H9 (cell line): ENCODE data around the gene PCNX2. TPM values are rescaled to one million over a fixed set of nuclear protein-coding genes. Genes with fewer than 3 reads are reported as not detected.

Experiments used
- DNase-seq: peaks from one replicate; pipeline ENCODE4 v3.0.0-alpha.2; 2017
- H2AFZ ChIP-seq: one replicate; pipeline ENCODE4 v1.6.1; 2013; ENCODE audit warnings: mild to moderate bottlenecking, low read length, control low read depth, moderate library complexity
- H2AK5ac ChIP-seq: 2 replicates; pipeline ENCODE4 v1.6.1; 2013; ENCODE audit warnings: low read length, control low read depth, mixed read lengths; ENCODE audit not compliant: insufficient read length
- H2BK120ac ChIP-seq: one replicate; pipeline ENCODE4 v1.6.1; 2013; ENCODE audit warnings: low read depth, mild to moderate bottlenecking, low read length, control low read depth, inconsistent platforms; ENCODE audit not compliant: poor library complexity, severe bottlenecking
- H2BK12ac ChIP-seq: 2 replicates; pipeline ENCODE4 v1.6.1; 2013; ENCODE audit warnings: low read length, control low read depth, mixed read lengths, low read depth; ENCODE audit not compliant: insufficient read length
- H2BK15ac ChIP-seq: 2 replicates; pipeline ENCODE4 v1.6.1; 2013; ENCODE audit warnings: low read depth, low read length, control low read depth
- H2BK20ac ChIP-seq: one replicate; pipeline ENCODE4 v1.6.1; 2013; ENCODE audit warnings: low read depth, mild to moderate bottlenecking, low read length, control low read depth, inconsistent platforms; ENCODE audit not compliant: poor library complexity, severe bottlenecking
- H2BK5ac ChIP-seq: 2 replicates; pipeline ENCODE4 v1.6.1; 2013; ENCODE audit warnings: low read length, control low read depth, mixed read lengths; ENCODE audit not compliant: insufficient read length
- H3K14ac ChIP-seq: 2 replicates; pipeline ENCODE4 v1.6.1; 2013; ENCODE audit warnings: low read length, control low read depth; ENCODE audit not compliant: insufficient read depth
- H3K18ac ChIP-seq: 2 replicates; pipeline ENCODE4 v1.6.1; 2013; ENCODE audit warnings: low read depth, mild to moderate bottlenecking, mixed read lengths, low read length, control low read depth; ENCODE audit not compliant: insufficient read length
- H3K23ac ChIP-seq: 2 replicates; pipeline ENCODE4 v1.6.1; 2013; ENCODE audit warnings: low read length, control low read depth, mixed read lengths, low read depth; ENCODE audit not compliant: insufficient read length
- H3K23me2 ChIP-seq: 2 replicates; pipeline ENCODE4 v1.6.1; 2013; ENCODE audit warnings: low read depth, mild to moderate bottlenecking, mixed read lengths, low read length, control low read depth; ENCODE audit not compliant: insufficient read length, poor library complexity, severe bottlenecking
- H3K27ac ChIP-seq: 2 replicates; pipeline ENCODE4 v1.5.1; 2013; ENCODE audit warnings: low read length, control low read depth, mixed read lengths, low read depth; ENCODE audit not compliant: insufficient read length
- H3K27me3 ChIP-seq: 2 replicates; pipeline ENCODE4 v1.6.1; 2013; ENCODE audit warnings: low read length, control low read depth, inconsistent platforms; ENCODE audit not compliant: insufficient read depth
- H3K4ac ChIP-seq: 2 replicates; pipeline ENCODE4 v1.6.1; 2013; ENCODE audit warnings: low read depth, mild to moderate bottlenecking, control low read depth, inconsistent platforms, low read length, moderate library complexity
- H3K4me1 ChIP-seq: 2 replicates; pipeline ENCODE4 v1.6.1; 2013; ENCODE audit warnings: low read length, control low read depth, inconsistent platforms; ENCODE audit not compliant: insufficient read depth
- H3K4me2 ChIP-seq: 2 replicates; pipeline ENCODE4 v1.6.1; 2013; ENCODE audit warnings: low read length, control low read depth, mixed read lengths; ENCODE audit not compliant: insufficient read length, insufficient read depth
- H3K56ac ChIP-seq: 2 replicates; pipeline ENCODE4 v1.6.1; 2013; ENCODE audit warnings: low read depth, mild to moderate bottlenecking, mixed read lengths, low read length, control low read depth; ENCODE audit not compliant: insufficient read length
- H3K79me1 ChIP-seq: 2 replicates; pipeline ENCODE4 v1.6.1; 2013; ENCODE audit warnings: low read depth, mild to moderate bottlenecking, moderate library complexity, low read length, control low read depth, inconsistent platforms; ENCODE audit not compliant: insufficient read depth, poor library complexity, severe bottlenecking
- H3K79me2 ChIP-seq: 2 replicates; pipeline ENCODE4 v1.6.1; 2013; ENCODE audit warnings: low read length, control low read depth, inconsistent platforms; ENCODE audit not compliant: insufficient read depth
- H3K9ac ChIP-seq: 2 replicates; pipeline ENCODE4 v1.6.1; 2013; ENCODE audit warnings: low read length, control low read depth, mixed read lengths; ENCODE audit not compliant: insufficient read length; ENCODE audit errors: extremely low read depth
- H3K9me3 ChIP-seq: one replicate; pipeline ENCODE4 v1.6.1; 2013; ENCODE audit warnings: low read depth, low read length, inconsistent platforms; ENCODE audit not compliant: control insufficient read depth
- H3T11ph ChIP-seq: one replicate; pipeline ENCODE4 v1.6.1; 2013; ENCODE audit warnings: mild to moderate bottlenecking, low read length, control low read depth, inconsistent platforms
- H4K20me1 ChIP-seq: one replicate; pipeline ENCODE4 v1.6.1; 2013; ENCODE audit not compliant: control insufficient read depth, insufficient read length, insufficient read depth
- H4K5ac ChIP-seq: 2 replicates; pipeline ENCODE4 v1.6.1; 2013; ENCODE audit warnings: low read depth, mild to moderate bottlenecking, mixed read lengths, low read length, control low read depth; ENCODE audit not compliant: insufficient read length
- H4K8ac ChIP-seq: replicated peaks from 2 replicates; pipeline ENCODE4 v1.6.1; 2013; ENCODE audit warnings: low read length, control low read depth, mixed read lengths, low read depth; ENCODE audit not compliant: insufficient read length
- H4K91ac ChIP-seq: 2 replicates; pipeline ENCODE4 v1.6.1; 2013; ENCODE audit warnings: low read depth, mild to moderate bottlenecking, moderate library complexity, mixed read lengths, low read length, control low read depth; ENCODE audit not compliant: insufficient read length
- H3K27ac Mint-ChIP-seq, 3 experiments: 2 replicates in 2 of 3; 3 replicates in 1 of 3; pipeline ENCODE4 v1.8.0; 2020 to 2021; ENCODE audit warnings: mixed read lengths in 3 of 3, mild to moderate bottlenecking in 1 of 3, moderate library complexity in 1 of 3
- H3K27me3 Mint-ChIP-seq: 2 replicates; pipeline ENCODE4 v1.8.0; 2021; ENCODE audit warnings: low read depth, mild to moderate bottlenecking, moderate library complexity, mixed read lengths
- H3K36me3 Mint-ChIP-seq, 3 experiments: 2 replicates in 2 of 3; 3 replicates in 1 of 3; pipeline ENCODE4 v1.8.0; 2020 to 2021; ENCODE audit warnings: low read depth in 3 of 3, mixed read lengths in 3 of 3; ENCODE audit not compliant: insufficient read depth in 1 of 3
- H3K4me1 Mint-ChIP-seq, 2 experiments: 2 replicates each; pipeline ENCODE4 v1.8.0; 2020; ENCODE audit warnings: mixed read lengths in 2 of 2
- H3K4me3 Mint-ChIP-seq, 2 experiments: 2 replicates in 1 of 2; 3 replicates in 1 of 2; pipeline ENCODE4 v1.8.0; 2020 to 2021; ENCODE audit warnings: mild to moderate bottlenecking in 2 of 2, mixed read lengths in 2 of 2, moderate library complexity in 1 of 2
- H3K9me3 Mint-ChIP-seq, 2 experiments: 2 replicates in 1 of 2; 3 replicates in 1 of 2; pipeline ENCODE4 v1.8.0; 2020; ENCODE audit warnings: mild to moderate bottlenecking in 2 of 2, mixed read lengths in 2 of 2, moderate library complexity in 1 of 2
- WGBS: extraction: QIAGEN DNeasy Blood & Tissue Kit; methylation state at CpG from one replicate; pipeline ENCODE4 v1.1.7; 2013; ENCODE audit warnings: missing lambda C conversion rate, low lambda C conversion rate, mixed read lengths; ENCODE audit not compliant: insufficient read length; ENCODE audit errors: extremely low coverage; 5-methylcytosine and 5-hydroxymethylcytosine counted together
- total RNA-seq: library from RNA; stranded (reverse); gene quantifications from 2 replicates; pipeline ENCODE4 v1.2.1, GENCODE V29; 2021
- TF ChIP-seq, protein P1 (sequence below): fragments of 200-600 bp; sonication (generic); conservative IDR thresholded peaks from 3 replicates; pipeline ENCODE4 v1.8.0; 2021; ENCODE audit warnings: antibody characterized with exemption, mild to moderate bottlenecking

The PCNX2 gene
- total RNA-seq, 1 experiment from 2014 or later: 45.1 TPM

DNA sequence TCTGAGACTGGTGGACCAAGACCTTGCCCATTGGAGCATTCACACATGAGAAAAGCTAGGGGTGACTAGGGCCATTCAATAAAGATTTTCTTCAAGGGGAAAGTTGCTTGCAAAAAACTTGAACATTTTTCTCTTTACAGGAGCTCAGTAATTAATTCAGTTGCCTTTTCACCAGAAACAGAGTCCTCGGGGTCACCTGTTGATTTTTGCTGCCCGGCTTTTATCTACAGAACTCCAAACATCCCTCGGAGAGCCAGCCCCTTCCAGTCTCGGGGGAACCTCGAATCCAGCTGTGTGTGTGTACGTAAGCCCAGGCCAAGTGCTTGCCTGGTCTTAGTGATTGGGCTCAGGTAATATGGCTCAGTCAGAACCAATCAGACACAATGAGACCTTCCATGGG, 47.5 kb downstream of the PCNX2 start:
- no peak overlapping the region for H4K8ac ChIP-seq
- no peak overlapping the region for H2AFZ ChIP-seq
- no CpG with 5 or more reads among the region's 6 CpGs for WGBS
- no peak for DNase-seq
- peak overlapping the region in 2 of 3 experiments; percentile 10 to 16; a peak in 3 of 7 replicates for H3K27ac Mint-ChIP-seq
- TF ChIP-seq, protein P1, sequence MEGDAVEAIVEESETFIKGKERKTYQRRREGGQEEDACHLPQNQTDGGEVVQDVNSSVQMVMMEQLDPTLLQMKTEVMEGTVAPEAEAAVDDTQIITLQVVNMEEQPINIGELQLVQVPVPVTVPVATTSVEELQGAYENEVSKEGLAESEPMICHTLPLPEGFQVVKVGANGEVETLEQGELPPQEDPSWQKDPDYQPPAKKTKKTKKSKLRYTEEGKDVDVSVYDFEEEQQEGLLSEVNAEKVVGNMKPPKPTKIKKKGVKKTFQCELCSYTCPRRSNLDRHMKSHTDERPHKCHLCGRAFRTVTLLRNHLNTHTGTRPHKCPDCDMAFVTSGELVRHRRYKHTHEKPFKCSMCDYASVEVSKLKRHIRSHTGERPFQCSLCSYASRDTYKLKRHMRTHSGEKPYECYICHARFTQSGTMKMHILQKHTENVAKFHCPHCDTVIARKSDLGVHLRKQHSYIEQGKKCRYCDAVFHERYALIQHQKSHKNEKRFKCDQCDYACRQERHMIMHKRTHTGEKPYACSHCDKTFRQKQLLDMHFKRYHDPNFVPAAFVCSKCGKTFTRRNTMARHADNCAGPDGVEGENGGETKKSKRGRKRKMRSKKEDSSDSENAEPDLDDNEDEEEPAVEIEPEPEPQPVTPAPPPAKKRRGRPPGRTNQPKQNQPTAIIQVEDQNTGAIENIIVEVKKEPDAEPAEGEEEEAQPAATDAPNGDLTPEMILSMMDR: no peak
- no peaks in the 10 kb centered on the region for H3K9me3 ChIP-seq
- H3K23me2 ChIP-seq: no peaks in the 10 kb centered on the region
- no peak overlapping the region for H3K4me2 ChIP-seq
- no peaks in the 10 kb centered on the region for H3K9me3 Mint-ChIP-seq
- no peak overlapping the region for H3T11ph ChIP-seq
- H3K27me3 ChIP-seq: no peaks in the 10 kb centered on the region
- H3K4me3 Mint-ChIP-seq: no peak overlapping the region
- H3K14ac ChIP-seq: no peak overlapping the region
- no peaks in the 10 kb centered on the region for H4K20me1 ChIP-seq
- no peak overlapping the region for H2AK5ac ChIP-seq
- no peaks in the 10 kb centered on the region for H3K79me1 ChIP-seq
- H3K23ac ChIP-seq: no peak overlapping the region
- no peak overlapping the region for H2BK12ac ChIP-seq
- no peak overlapping the region for H3K4ac ChIP-seq
- no peak overlapping the region for H2BK5ac ChIP-seq
- no peaks in the 10 kb centered on the region for H3K27me3 Mint-ChIP-seq
- H3K36me3 Mint-ChIP-seq: peaks cover 44 to 77% (median 45%) of the 10 kb centered on the region in 3 experiments; a peak in 6 of 7 replicates
- no peak overlapping the region for H4K5ac ChIP-seq
- H4K91ac ChIP-seq: no peak overlapping the region
- H3K56ac ChIP-seq: no peak overlapping the region
- H3K27ac ChIP-seq: no peak overlapping the region
- H2BK15ac ChIP-seq: no peak overlapping the region
- no peak overlapping the region for H3K9ac ChIP-seq
- H3K4me1 Mint-ChIP-seq: peaks cover 8 to 11% of the 10 kb centered on the region in 2 experiments
- H3K79me2 ChIP-seq: no peaks in the 10 kb centered on the region
- no peak overlapping the region for H2BK20ac ChIP-seq
- H2BK120ac ChIP-seq: no peak overlapping the region
- no peak overlapping the region for H3K18ac ChIP-seq
- H3K4me1 ChIP-seq: no peaks in the 10 kb centered on the region
